Endothelial cell of umbilical vein (primary cell): Measurements from ENCODE around the gene ARHGEF38. TPM values are rescaled to one million over a fixed set of nuclear protein-coding genes. Genes with fewer than 3 reads are reported as not detected.

Experiments used
- Bru-seq: library from RNA; stranded (reverse); fragments of 400-500 nt; gene quantifications from one replicate; lab custom pipeline; 2021; lab: Mats Ljungman, UMichigan
- BruChase-seq, 2 experiments: library from RNA; stranded (reverse); fragments of 400-500 nt; gene quantifications; one replicate each; lab custom pipeline; 2021; lab: Mats Ljungman, UMichigan
- BruUV-seq: library from RNA; stranded (reverse); fragments of 400-500 nt; replicated peaks from 2 replicates; lab custom pipeline; 2021; lab: Mats Ljungman, UMichigan
- CTCF ChIA-PET: fragments of 300-600, 350-600 bp; sonication (Branson Sonifier 250); formaldehyde crosslinking; loops from one replicate; lab custom pipeline; 2021; ENCODE audit warnings: antibody characterized with exemption, inconsistent platforms; lab: Charles Lee
- POLR2A ChIA-PET: fragments of 300-600, 350-600 bp; sonication (Branson Sonifier 250); formaldehyde crosslinking; loops from one replicate; lab custom pipeline; 2021; ENCODE audit warnings: antibody characterized with exemption, inconsistent platforms; lab: Charles Lee
- DNase-seq: peaks from one replicate; pipeline ENCODE4 v3.0.0-alpha.2; 2011; ENCODE audit warnings: low read depth, low spot score
- FAIRE-seq: peaks from 2 replicates; lab custom pipeline; 2011; peaks lifted over from hg19 to GRCh38; lab: Jason Lieb, UNC
- H2AFZ ChIP-seq: 2 replicates; pipeline ENCODE4 v1.6.0; 2012; ENCODE audit warnings: low read depth, low read length, control low read depth, inconsistent platforms
- H3K27ac ChIP-seq: 2 replicates; pipeline ENCODE4 v1.5.1; 2011; ENCODE audit warnings: low read depth, mild to moderate bottlenecking, control low read depth, low read length, moderate library complexity; ENCODE audit not compliant: insufficient read depth
- H3K27me3 ChIP-seq, 2 experiments: 2 replicates each; pipeline versions ENCODE4 v1.6.0 to v1.6.1; 2011; ENCODE audit warnings: low read length in 2 of 2, mixed read lengths in 1 of 2; ENCODE audit not compliant: control insufficient read depth in 2 of 2, insufficient read depth in 2 of 2
- H3K36me3 ChIP-seq, 2 experiments: 2 replicates in 1 of 2; 3 replicates in 1 of 2; pipeline ENCODE4 v1.5.1; 2011; ENCODE audit warnings: low read length in 2 of 2, mild to moderate bottlenecking in 1 of 2, moderate library complexity in 1 of 2; ENCODE audit not compliant: control insufficient read depth in 2 of 2, insufficient read depth in 2 of 2; ENCODE audit errors: extremely low read depth in 1 of 2
- H3K4me1 ChIP-seq: 3 replicates; pipeline ENCODE4 v1.5.1; 2011; ENCODE audit warnings: mild to moderate bottlenecking, low read length; ENCODE audit not compliant: control insufficient read depth, insufficient read depth; ENCODE audit errors: extremely low read depth
- H3K4me2 ChIP-seq: 2 replicates; pipeline ENCODE4 v1.6.1; 2011; ENCODE audit warnings: low read length, control low read depth, mixed read lengths; ENCODE audit not compliant: insufficient read depth
- H3K4me3 ChIP-seq, 3 experiments: fragments of 200-600 bp in 1 of 3; sonication (generic), shearing (Covaris generic) in 1 of 3; replicated peaks in 1 of 3; 2 replicates each; pipeline ENCODE4 v1.5.1; 2011 to 2016; ENCODE audit warnings: control low read depth in 3 of 3, low read length in 3 of 3, mild to moderate bottlenecking in 2 of 3, inconsistent platforms in 1 of 3, low read depth in 1 of 3, moderate library complexity in 1 of 3; ENCODE audit not compliant: insufficient read depth in 1 of 3
- H3K79me2 ChIP-seq: 2 replicates; pipeline ENCODE4 v1.6.0; 2012; ENCODE audit warnings: low read length, inconsistent platforms; ENCODE audit not compliant: control insufficient read depth, insufficient read depth
- H3K9ac ChIP-seq: replicated peaks from 2 replicates; pipeline ENCODE3; 2011; ENCODE audit warnings: low read length, control low read depth; ENCODE audit not compliant: insufficient read depth; ENCODE audit errors: extremely low read depth
- H3K9me1 ChIP-seq: replicated peaks from 3 replicates; pipeline ENCODE4 v1.6.0; 2011; ENCODE audit warnings: mild to moderate bottlenecking, low read length; ENCODE audit not compliant: control insufficient read depth, insufficient read depth; ENCODE audit errors: extremely low read depth
- H3K9me3 ChIP-seq: replicated peaks from 2 replicates; pipeline ENCODE4 v1.5.1; 2012; ENCODE audit warnings: low read length, inconsistent platforms; ENCODE audit not compliant: control insufficient read depth, insufficient read depth
- H4K20me1 ChIP-seq: replicated peaks from 2 replicates; pipeline ENCODE3; 2011; ENCODE audit warnings: mild to moderate bottlenecking, low read length; ENCODE audit not compliant: control insufficient read depth, insufficient read depth; ENCODE audit errors: extremely low read depth
- JUN ChIP-seq: IDR thresholded peaks from 2 replicates; pipeline ENCODE4 v1.6.1; 2011; ENCODE audit warnings: borderline replicate concordance, low read depth; ENCODE audit not compliant: insufficient read length, insufficient read depth
- MYC ChIP-seq: IDR thresholded peaks from one replicate; pipeline ENCODE4 v1.6.1; 2011; ENCODE audit warnings: mild to moderate bottlenecking, low read depth, low read length
- dilution Hi-C: fragments of 300-500 bp; cut with MboI; formaldehyde crosslinking; loops from one replicate; pipeline ENCODE4 v1.15.0; 2019; ENCODE audit warnings: low sequenced_read_pairs; ENCODE audit not compliant: extremely low pct_ligation_motif_present
- intact Hi-C: fragments of 100-400 bp; cut with micrococcal nuclease; formaldehyde crosslinking; loops from one replicate; pipeline ENCODE4 v1.10.0; 2022
- long read RNA-seq: library from polyadenylated mRNA; stranded (forward); transcript quantifications from one replicate; pipeline ENCODE4 v2.0.0, GENCODE V29; 2021
- polyA minus RNA-seq, 3 experiments: library from RNA; depleted of rRNA, polyadenylated mRNA; stranded (reverse); fragments of >200 nt; gene quantifications; 1 replicate in 1 of 3; 2 replicates in 2 of 3; pipeline ENCODE4 v1.2.3, GENCODE V29; 2011
- polyA plus RNA-seq, 4 experiments: library from polyadenylated mRNA; depleted of rRNA in 3 of 4; stranded (reverse) in 3 of 4; unstranded in 1 of 4; fragments of >200 nt; gene quantifications; 2 replicates each; pipeline versions ENCODE4 v1.2.1 to v1.2.3, GENCODE V29; 2011 to 2012; ENCODE audit warnings: missing spikeins in 1 of 4
- total RNA-seq: library from RNA; stranded (reverse); gene quantifications from 2 replicates; pipeline ENCODE4 v1.2.3, GENCODE V29; 2021
- TF ChIP-seq, protein P1 (sequence below): IDR thresholded peaks from 2 replicates; pipeline ENCODE4 v1.6.1; 2011; ENCODE audit not compliant: insufficient read depth, insufficient read length

The ARHGEF38 gene, protein sequence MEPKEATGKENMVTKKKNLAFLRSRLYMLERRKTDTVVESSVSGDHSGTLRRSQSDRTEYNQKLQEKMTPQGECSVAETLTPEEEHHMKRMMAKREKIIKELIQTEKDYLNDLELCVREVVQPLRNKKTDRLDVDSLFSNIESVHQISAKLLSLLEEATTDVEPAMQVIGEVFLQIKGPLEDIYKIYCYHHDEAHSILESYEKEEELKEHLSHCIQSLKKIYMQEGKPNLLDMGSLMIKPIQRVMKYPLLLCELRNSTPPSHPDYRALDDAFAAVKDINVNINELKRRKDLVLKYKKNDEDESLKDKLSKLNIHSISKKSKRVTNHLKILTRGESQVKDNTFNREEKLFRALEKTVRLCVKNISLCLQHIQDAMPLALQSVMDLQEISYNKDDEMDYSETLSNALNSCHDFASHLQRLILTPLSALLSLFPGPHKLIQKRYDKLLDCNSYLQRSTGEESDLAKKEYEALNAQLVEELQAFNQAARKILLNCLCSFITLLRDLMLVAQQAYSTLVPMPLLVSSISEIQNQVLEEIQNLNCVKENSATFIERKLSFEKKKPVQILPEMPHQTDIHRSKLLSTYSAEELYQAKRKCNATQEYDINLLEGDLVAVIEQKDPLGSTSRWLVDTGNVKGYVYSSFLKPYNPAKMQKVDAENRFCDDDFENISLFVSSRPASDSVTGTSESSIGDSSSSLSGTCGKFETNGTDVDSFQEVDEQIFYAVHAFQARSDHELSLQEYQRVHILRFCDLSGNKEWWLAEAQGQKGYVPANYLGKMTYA
- total RNA-seq (not detected in 2 replicates), polyA plus RNA-seq (not detected in 2 replicates), polyA minus RNA-seq (not detected in 2 replicates), Bru-seq, nascent RNA (not detected), BruChase-seq, experiment 1, labeled RNA remaining after a 6-hour chase (not detected), BruChase-seq, experiment 2, labeled RNA remaining after a 2-hour chase (not detected)
- polyA plus RNA-seq (2011; cell fraction: cytosol; rRNA removed): not detected in 2 replicates
- polyA plus RNA-seq (2011; cell fraction: nucleus; rRNA removed): not detected in 2 replicates
- not detected in 2 replicates for polyA plus RNA-seq (2012)
- polyA minus RNA-seq (2011; cell fraction: cytosol; rRNA and poly(A)+ RNA removed): not detected
- polyA minus RNA-seq (2011; cell fraction: nucleus; rRNA and poly(A)+ RNA removed): not detected in 2 replicates
- long read RNA-seq, partial matches to known transcripts: 0 of 1 reads
- long read RNA-seq, other reads (novel, unspliced or antisense): 1 of 1 reads

DNA sequence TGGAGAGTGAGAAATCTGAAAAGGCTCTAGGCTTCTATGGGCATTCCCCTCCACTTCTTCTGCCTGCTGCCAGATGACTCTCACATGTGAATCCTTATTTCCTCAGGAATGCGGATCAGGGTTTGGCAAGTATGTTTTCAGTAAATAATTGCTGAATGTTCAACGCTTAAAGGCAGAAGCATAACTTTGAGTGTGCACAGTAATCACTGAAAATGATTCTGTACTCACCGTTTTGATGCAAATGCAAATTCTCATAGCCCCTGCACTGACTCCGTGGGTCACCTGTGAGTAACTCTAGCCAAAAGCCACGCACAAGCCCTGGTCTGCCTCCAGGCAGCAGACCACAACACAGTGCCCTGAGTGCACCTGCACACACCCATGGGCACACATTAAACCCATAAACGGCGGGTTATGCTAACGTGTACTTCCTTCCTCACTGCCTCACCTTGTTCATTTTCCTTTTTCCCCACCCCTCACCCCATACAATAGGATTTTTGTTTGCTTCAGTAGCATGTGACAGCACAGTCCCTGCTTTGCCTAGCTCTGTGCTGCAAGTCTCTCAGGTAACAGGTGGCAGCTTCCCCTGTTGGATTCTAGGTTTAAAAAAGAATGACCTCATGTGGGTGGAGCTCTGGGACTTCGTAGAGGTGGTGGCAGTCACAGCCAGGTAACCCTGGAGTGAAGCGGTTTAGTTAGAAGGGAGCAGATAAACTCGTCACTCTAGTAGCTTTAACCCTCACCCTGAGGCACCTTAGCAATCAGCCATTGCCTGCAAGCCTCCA is at the start of gene ARHGEF38:
ARHGEF38 (plus strand) TSS at position 656 of the 782 bp plus-strand sequence. CDS start 146 bp downstream, outside the sequence.
- intact Hi-C loops: no loop called here
- BruUV-seq: no TSS peak
- H3K9me3 ChIP-seq: no peaks in the 10 kb centered on the region
- no peaks in the 10 kb centered on the region for H4K20me1 ChIP-seq
- no peak within 1 kb of the TSS for H3K4me3 ChIP-seq
- no peak for DNase-seq
- no peak within 1 kb of the TSS for H3K4me2 ChIP-seq
- no peaks in the 10 kb centered on the region for H3K79me2 ChIP-seq
- H3K9ac ChIP-seq: no peak within 1 kb of the TSS
- no peaks in the 10 kb centered on the region for H3K4me1 ChIP-seq
- no peak within 1 kb of the TSS for H3K27ac ChIP-seq
- dilution Hi-C loops: no loop called here
- no peak within 1 kb of the TSS for H2AFZ ChIP-seq
- H3K36me3 ChIP-seq: no peaks in the 10 kb centered on the region
- POLR2A ChIA-PET: no interaction called here
- H3K27me3 ChIP-seq: peaks cover 0 to 4% of the 10 kb centered on the region in 2 experiments
- TF ChIP-seq MYC: no peak
- TF ChIP-seq JUN: no peak
- TF ChIP-seq, protein P1, sequence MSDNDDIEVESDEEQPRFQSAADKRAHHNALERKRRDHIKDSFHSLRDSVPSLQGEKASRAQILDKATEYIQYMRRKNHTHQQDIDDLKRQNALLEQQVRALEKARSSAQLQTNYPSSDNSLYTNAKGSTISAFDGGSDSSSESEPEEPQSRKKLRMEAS: no peak
- CTCF ChIA-PET: no interaction called here
- H3K9me1 ChIP-seq: no peaks in the 10 kb centered on the region
- FAIRE-seq: no peak
